ENCODE measurements around the gene MOAP1. TPM values are rescaled to one million over a fixed set of nuclear protein-coding genes. Genes with fewer than 3 reads are reported as not detected.

Gene MOAP1
- total RNA-seq, 1 donor from 2014 or later: 60.4 TPM

- Mint-ChIP-seq H3K27ac (ENCODE audit: unreplicated experiment) (no peak overlapping the region), H3K4me1 (ENCODE audit: low read depth, unreplicated experiment) (no peaks in the 10 kb centered on the region), H3K9me3 (ENCODE audit: unreplicated experiment) (no peaks in the 10 kb centered on the region), H3K4me3 (ENCODE audit: unreplicated experiment) (no peak overlapping the region), H3K36me3 (ENCODE audit: unreplicated experiment) (peaks cover 4% of the 10 kb centered on the region), H3K27me3 (ENCODE audit: unreplicated experiment) (no peaks in the 10 kb centered on the region)
- no peak for DNase-seq
- TF ChIP-seq CTCF (IDR thresholded peaks at IDR 0.05; ENCODE audit: partially characterized antibody, unreplicated experiment): no peak
Observed at GRCh38 chr14:93214598-93214997, 29.9 kb upstream of the MOAP1 start.

DNA sequence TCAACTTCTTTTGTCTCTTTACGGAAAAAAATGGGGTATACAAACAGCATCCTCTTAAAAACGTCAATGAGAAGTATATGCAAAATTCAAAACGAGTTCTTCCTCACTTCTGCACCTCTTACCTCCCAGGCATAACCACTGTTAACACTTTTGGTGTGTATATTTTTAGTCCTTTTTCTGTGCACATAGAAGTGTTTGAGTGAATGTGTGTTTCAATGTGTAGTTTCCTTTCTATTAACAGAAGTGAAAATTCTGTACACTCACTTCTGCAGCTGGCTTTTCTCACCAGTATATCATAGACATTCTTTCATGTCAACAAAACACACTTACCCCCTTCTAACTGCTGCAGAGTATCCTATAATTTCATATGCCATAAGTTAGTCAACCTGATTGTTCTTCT, 27.7 kb upstream of the MOAP1 start:
- Mint-ChIP-seq H3K4me1 (ENCODE audit: low read depth, unreplicated experiment) (peaks cover 2% of the 10 kb centered on the region), H3K36me3 (ENCODE audit: unreplicated experiment) (peaks cover 3% of the 10 kb centered on the region)
- TF ChIP-seq CTCF (IDR thresholded peaks at IDR 0.05; ENCODE audit: partially characterized antibody, unreplicated experiment): no peak

GRCh38 chr14:93207468-93208308, 23.0 kb upstream of the MOAP1 start:
- peak; percentile 21 for TF ChIP-seq CTCF (IDR thresholded peaks at IDR 0.05; ENCODE audit: partially characterized antibody, unreplicated experiment)
- H3K27ac Mint-ChIP-seq (ENCODE audit: unreplicated experiment): peak overlapping the region; percentile 80
- DNase-seq: peak; percentile 66
- H3K36me3 Mint-ChIP-seq (ENCODE audit: unreplicated experiment): no peaks in the 10 kb centered on the region
- H3K4me1 Mint-ChIP-seq (ENCODE audit: low read depth, unreplicated experiment): peaks cover 2% of the 10 kb centered on the region
- H3K27me3 Mint-ChIP-seq (ENCODE audit: unreplicated experiment): peaks cover 2% of the 10 kb centered on the region
- peak overlapping the region; percentile 88 for H3K4me3 Mint-ChIP-seq (ENCODE audit: unreplicated experiment)
- peaks cover 2% of the 10 kb centered on the region for H3K9me3 Mint-ChIP-seq (ENCODE audit: unreplicated experiment)

More for the DNA sequence above, 27.7 kb upstream of the MOAP1 start:
- Mint-ChIP-seq H3K9me3 (ENCODE audit: unreplicated experiment) (peaks cover 2% of the 10 kb centered on the region), H3K27ac (ENCODE audit: unreplicated experiment) (no peak overlapping the region), H3K4me3 (ENCODE audit: unreplicated experiment) (no peak overlapping the region), H3K27me3 (ENCODE audit: unreplicated experiment) (no peaks in the 10 kb centered on the region)
- DNase-seq: no peak

- Mint-ChIP-seq H3K4me1 (ENCODE audit: low read depth, unreplicated experiment) (peaks cover 2% of the 10 kb centered on the region), H3K36me3 (ENCODE audit: unreplicated experiment) (no peaks in the 10 kb centered on the region), H3K27me3 (ENCODE audit: unreplicated experiment) (peaks cover 2% of the 10 kb centered on the region), H3K9me3 (ENCODE audit: unreplicated experiment) (peaks cover 2% of the 10 kb centered on the region), H3K4me3 (ENCODE audit: unreplicated experiment) (peak within 1 kb of the TSS; percentile 98), H3K27ac (ENCODE audit: unreplicated experiment) (peak within 1 kb of the TSS; percentile 84)
- DNase-seq: peak; percentile 96
- no peak for TF ChIP-seq CTCF (IDR thresholded peaks at IDR 0.05; ENCODE audit: partially characterized antibody, unreplicated experiment)
Observed at GRCh38 chr14:93206793-93207467, 22.2 kb upstream of the MOAP1 start, which contains the start of the genes GON7 and UBR7. TSS of gene GON7 (minus strand) at chr14:93207065. CDS start at chr14:93207037, 28 bp downstream. TSS of gene UBR7 (plus strand) at chr14:93207256. CDS start at chr14:93207292, 36 bp downstream.
